ENCODE data around the gene CHRNB2. TPM values are rescaled to one million over a fixed set of nuclear protein-coding genes. Genes with fewer than 3 reads are reported as not detected.

CHRNB2 gene
- total and polyA plus RNA-seq, 2 donors (not counting 3 experiments of a cell fraction or from before 2014, with no cell fraction given): not detected

GRCh38 chr1:154568157-154568815 is 708 bp downstream of the CHRNB2 start:
- H3K4me3 ChIP-seq (replicated peaks in 1 of 3; ENCODE audit: insufficient read depth in 1 of 3, low read depth in 1 of 3, low read length in 3 of 3): no peak overlapping the region
- FAIRE-seq (no peak), DNase-seq (ENCODE audit: low read depth, low spot score) (no peak)
- H3K36me3 ChIP-seq (ENCODE audit: control insufficient read depth in 2 of 2, extremely low read depth in 1 of 2, insufficient read depth in 2 of 2, low read length in 2 of 2): no peaks in the 10 kb centered on the region
- H3K9me1 ChIP-seq (replicated peaks; ENCODE audit: control insufficient read depth, extremely low read depth, insufficient read depth, low read length): no peaks in the 10 kb centered on the region
- H3K27me3 ChIP-seq (ENCODE audit: control insufficient read depth in 2 of 2, insufficient read depth in 2 of 2, low read length in 2 of 2): peaks cover 13 to 24% of the 10 kb centered on the region in 2 experiments
- H3K9me3 ChIP-seq (replicated peaks; ENCODE audit: control insufficient read depth, insufficient read depth, low read length): no peaks in the 10 kb centered on the region
- no peak overlapping the region for H3K9ac ChIP-seq (replicated peaks; ENCODE audit: extremely low read depth, insufficient read depth, low read length)
- intact Hi-C loops (cut with micrococcal nuclease): no loop called here
- TF ChIP-seq MAX (IDR thresholded peaks at IDR 0.05; ENCODE audit: insufficient read depth, insufficient read length) (no peak), GATA2 (IDR thresholded peaks at IDR 0.05; ENCODE audit: insufficient read depth, insufficient read length, low read depth, low read length) (no peak), FOS (IDR thresholded peaks at IDR 0.05; ENCODE audit: borderline replicate concordance, insufficient read depth, low read length) (no peak), POLR2AphosphoS5 (IDR thresholded peaks at IDR 0.05; ENCODE audit: insufficient read depth, low read depth, low read length) (no peak), POLR2A (IDR thresholded peaks at IDR 0.05; ENCODE audit: low read depth, low read length) (no peak), JUN (IDR thresholded peaks at IDR 0.05; ENCODE audit: borderline replicate concordance, insufficient read depth, insufficient read length, low read depth) (no peak), MYC (IDR thresholded peaks at IDR 0.05; ENCODE audit: low read depth, low read length) (no peak), EZH2 (IDR thresholded peaks at IDR 0.05; ENCODE audit: borderline replicate concordance, low read depth, low read length, severe bottlenecking) (no peak)
- TF ChIP-seq, protein P1, sequence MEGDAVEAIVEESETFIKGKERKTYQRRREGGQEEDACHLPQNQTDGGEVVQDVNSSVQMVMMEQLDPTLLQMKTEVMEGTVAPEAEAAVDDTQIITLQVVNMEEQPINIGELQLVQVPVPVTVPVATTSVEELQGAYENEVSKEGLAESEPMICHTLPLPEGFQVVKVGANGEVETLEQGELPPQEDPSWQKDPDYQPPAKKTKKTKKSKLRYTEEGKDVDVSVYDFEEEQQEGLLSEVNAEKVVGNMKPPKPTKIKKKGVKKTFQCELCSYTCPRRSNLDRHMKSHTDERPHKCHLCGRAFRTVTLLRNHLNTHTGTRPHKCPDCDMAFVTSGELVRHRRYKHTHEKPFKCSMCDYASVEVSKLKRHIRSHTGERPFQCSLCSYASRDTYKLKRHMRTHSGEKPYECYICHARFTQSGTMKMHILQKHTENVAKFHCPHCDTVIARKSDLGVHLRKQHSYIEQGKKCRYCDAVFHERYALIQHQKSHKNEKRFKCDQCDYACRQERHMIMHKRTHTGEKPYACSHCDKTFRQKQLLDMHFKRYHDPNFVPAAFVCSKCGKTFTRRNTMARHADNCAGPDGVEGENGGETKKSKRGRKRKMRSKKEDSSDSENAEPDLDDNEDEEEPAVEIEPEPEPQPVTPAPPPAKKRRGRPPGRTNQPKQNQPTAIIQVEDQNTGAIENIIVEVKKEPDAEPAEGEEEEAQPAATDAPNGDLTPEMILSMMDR (IDR thresholded peaks at IDR 0.05; ENCODE audit: extremely low read depth in 1 of 2, insufficient read depth in 1 of 2, low read depth in 1 of 2, low read length in 2 of 2): no peak
- H3K79me2 ChIP-seq (ENCODE audit: control insufficient read depth, insufficient read depth, low read length): no peaks in the 10 kb centered on the region
- dilution Hi-C loops (cut with MboI; ENCODE audit: extremely low pct_ligation_motif_present, low sequenced_read_pairs): no loop called here
- no peak overlapping the region for H2AFZ ChIP-seq (ENCODE audit: low read depth, low read length)
- ChIA-PET POLR2A (no interaction called here), CTCF (interaction anchor here (1.2 to 2.2 kb wide), 3 partner anchors 9 to 89 kb away, joined by 4 to 17 read pairs (median 6); no protein-coding TSS in a partner anchor)
- no peak overlapping the region for H3K27ac ChIP-seq (ENCODE audit: insufficient read depth, low read depth, low read length)
- H3K4me2 ChIP-seq (ENCODE audit: insufficient read depth, low read length): no peak overlapping the region
- no peaks in the 10 kb centered on the region for H4K20me1 ChIP-seq (replicated peaks; ENCODE audit: control insufficient read depth, extremely low read depth, insufficient read depth, low read length)
- BruUV-seq (replicated peaks): no TSS peak
- H3K4me1 ChIP-seq (ENCODE audit: control insufficient read depth, extremely low read depth, insufficient read depth, low read length): no peaks in the 10 kb centered on the region
